ENCODE measurements around the gene DPEP2.
"Not testable (repeated sequence)": the region's sequence is repeated elsewhere in the genome, so short reads cannot be mapped to it uniquely, and the experiment has no call there.

DPEP2 gene, protein sequence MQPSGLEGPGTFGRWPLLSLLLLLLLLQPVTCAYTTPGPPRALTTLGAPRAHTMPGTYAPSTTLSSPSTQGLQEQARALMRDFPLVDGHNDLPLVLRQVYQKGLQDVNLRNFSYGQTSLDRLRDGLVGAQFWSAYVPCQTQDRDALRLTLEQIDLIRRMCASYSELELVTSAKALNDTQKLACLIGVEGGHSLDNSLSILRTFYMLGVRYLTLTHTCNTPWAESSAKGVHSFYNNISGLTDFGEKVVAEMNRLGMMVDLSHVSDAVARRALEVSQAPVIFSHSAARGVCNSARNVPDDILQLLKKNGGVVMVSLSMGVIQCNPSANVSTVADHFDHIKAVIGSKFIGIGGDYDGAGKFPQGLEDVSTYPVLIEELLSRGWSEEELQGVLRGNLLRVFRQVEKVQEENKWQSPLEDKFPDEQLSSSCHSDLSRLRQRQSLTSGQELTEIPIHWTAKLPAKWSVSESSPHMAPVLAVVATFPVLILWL

DNA sequence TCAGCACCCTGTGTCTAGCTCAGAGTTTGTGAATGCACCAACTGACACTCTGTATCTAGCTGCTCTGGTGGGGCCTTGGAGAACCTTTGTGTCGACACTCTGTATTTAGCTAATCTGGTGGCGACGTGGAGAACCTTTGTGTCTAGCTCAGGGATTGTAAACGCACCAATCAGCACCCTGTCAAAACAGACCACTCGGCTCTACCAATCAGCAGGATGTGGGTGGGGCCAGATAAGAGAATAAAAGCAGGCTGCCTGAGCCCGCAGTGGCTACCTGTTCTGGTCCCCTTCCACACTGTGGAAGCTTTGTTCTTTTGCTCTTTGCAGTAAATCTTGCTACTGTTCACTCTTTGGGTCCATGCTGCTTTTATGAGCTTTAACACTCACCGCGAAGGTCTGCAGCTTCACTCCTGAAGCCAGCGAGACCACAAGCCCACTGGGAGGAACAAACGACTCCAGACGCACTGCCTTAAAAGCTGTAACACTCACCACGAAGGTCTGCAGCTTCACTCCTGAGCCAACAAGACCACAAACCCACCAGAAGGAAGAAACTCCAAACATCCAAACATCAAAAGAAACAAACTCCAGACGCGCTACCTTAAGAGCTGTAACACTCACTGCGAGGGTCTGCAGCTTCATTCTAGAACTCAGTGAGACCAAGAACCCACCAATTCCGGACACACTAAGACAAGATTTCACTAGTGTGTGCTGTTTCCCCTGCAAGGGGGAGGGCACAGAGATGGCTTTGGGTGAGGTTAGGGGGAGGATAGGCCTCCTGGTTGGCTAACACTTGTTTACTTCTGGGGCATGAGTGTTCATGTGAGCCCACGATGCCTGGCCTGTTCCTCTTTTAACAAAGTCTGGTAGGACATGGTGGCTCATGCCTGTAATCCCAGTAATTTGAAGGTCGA, at the start of gene DPEP2:
TSS of gene DPEP2 (minus strand) at position 706 of the 910 bp plus-strand sequence. CDS start 6,272 bp downstream, outside the sequence.
- peak; percentile 39 to 59 for DNase-seq

DNA sequence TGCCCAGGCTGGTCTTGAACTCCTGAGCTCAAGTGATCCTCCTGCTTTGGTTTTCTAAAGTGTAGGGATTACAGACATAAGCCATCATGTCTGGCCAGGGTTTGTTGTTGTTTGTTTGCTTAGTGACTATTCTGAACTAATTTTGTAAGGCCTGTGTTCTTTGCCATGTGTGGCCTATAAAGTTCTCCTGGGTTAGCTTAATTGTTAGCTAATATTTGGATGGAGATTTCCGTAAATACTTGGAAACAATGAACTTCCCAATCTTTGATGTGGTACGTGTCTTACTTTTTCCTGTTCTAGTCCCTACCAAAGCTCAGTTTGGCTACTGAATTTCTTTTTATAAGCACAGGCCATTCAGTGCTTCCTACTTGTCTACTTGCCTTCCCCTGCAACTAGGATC, 48.7 kb upstream of the DPEP2 start:
- DNase-seq: no peak

DNA sequence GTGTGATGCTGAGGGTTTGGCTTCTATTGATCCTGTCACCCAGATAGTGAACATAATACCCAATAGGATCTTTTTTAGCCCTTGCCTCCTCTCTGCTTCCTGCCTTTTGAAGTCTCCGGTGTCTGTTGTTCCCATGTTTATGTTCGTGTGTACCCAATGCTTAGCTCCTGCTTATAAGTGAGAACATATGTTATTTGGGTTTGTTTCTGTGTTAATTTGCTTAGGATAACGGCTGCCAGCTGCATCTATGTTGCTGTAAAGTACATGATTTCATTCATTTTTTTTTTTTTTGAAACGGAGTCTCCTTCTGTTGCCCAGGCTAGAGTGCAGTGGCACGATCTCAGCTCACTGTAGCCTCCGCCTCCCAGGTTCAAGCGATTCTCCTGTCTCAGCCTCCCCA, 46.8 kb upstream of the DPEP2 start:
- DNase-seq: no peak

DNA sequence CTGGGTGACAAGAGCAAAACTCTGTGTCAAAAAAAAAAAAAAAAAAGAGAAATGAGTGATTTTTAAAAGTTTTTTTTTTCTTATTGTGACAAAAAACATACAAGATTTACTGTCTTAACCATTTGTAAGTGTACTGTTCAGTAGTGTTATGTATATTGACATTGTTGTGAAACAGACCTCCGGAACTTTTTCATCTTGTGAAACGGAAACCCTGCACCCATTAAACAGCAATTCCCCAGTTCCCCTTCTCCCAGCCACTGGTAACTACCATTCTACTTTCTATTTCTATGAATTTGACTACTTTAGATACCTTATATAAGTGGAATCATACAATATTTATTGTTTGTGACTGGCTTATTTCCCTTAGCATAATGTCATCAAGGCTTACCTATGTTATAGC, 42.5 kb upstream of the DPEP2 start:
- DNase-seq: no peak

DNA sequence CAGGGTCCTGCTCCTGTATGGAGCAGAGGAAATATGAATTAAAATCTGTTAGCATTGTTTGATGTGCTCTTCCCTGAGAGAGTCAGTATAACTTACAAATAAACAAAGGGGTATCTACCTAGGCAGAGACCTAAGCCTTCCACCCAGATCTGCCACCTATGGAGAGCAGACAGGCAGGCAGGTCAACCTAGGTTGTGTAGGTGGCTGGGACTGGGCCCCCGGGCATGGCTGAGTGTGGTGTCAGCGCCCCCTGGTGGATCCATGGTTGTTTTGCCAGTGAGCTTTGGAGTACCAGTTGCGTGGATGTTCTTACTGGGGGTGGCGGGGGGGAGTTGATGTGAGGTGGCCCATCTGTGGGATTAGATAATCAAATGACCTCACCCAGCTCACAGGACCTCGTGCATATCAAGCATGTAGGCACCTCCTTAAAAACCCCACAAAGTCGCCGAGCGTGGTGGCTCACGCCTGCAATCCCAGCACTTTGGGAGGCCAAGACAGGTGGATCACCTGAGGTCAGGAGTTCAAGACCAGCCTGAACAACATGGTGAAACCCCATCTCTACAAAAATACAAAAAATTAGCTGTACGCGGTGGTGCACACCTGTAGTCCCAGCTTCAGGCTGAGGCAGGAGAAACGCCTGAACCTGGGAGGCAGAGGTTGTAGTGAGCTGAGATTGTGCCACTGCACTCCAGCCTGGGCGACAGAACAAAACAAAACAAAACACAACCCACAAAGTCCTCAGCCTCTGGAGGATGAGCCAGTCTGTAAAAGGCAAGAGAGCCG, 41.4 kb upstream of the DPEP2 start:
- peak; percentile 62 to 78 for DNase-seq

DNA sequence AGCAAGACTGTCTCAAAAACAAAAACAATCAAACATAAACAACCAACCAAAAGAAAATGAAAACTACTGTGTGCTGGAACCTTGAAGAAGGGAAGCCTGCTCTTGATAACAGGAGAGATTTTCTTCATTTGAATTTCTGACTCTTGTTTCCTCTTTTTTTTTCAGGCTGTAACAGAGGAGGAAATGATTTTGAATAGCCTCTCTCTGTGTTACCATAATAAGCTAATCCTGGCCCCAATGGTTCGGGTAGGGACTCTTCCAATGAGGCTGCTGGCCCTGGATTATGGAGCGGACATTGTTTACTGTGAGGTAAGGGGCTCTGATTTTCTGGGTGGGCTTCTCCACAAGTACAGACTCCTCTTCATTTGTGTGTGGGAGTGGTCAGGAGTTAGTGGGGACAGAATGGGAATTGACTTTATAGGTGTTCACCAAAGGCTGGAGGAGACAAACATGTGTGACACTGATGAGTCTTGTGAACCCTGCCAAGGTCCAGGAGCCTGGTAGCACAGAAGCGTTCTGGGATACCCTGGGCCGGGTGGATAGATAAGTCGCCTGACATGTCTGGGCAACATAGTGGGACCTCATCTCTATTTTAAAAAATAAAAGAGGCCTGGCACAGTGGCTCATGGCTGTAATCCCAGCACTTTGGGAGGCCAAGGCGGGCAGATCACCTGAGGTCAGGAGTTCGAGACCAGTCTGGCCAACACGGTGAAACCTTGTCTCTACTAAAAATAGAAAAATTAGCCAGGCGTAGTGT, 38.7 kb upstream of the DPEP2 start:
- peak in 1 of 2 experiments; percentile 27 for DNase-seq

DNA sequence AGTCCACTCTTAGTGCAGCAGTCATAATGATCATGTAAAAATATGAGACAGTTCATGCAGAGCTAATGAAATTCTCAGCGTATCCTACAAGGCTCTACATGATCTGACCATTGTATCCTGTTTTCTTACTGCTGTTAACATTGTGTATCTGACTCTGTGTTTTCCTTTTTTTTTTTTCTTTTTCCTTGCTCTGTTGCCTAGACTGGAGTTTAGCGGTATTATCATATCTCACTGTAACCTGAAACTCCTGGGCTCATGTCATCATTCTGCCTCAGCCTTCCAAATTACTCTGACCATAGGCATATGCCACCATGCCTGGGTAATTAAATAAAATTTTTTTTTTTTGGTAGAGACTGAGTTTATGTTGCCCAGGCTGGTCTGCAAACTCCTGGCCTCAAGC, 35.9 kb upstream of the DPEP2 start:
- DNase-seq: no peak

DNA sequence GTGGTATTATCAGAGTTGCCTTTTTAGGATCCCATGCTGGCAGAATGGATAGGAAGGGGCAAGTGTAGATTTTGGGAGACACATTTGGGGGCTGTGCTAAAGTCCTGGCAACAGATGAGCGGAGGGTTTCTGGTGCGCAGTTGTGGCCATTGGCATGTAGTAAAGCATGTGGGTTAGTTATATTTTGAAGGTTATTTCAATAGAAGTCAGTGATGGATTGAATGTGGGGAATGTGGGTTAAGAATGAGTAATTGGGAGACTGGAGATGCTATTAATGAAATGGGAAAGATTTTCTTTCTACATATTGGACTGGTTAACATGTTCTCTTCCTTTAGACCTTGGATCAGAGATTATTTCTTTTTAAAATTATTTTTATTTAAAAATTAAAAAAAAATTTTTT, 33.8 kb upstream of the DPEP2 start:
- DNase-seq: no peak

DNA sequence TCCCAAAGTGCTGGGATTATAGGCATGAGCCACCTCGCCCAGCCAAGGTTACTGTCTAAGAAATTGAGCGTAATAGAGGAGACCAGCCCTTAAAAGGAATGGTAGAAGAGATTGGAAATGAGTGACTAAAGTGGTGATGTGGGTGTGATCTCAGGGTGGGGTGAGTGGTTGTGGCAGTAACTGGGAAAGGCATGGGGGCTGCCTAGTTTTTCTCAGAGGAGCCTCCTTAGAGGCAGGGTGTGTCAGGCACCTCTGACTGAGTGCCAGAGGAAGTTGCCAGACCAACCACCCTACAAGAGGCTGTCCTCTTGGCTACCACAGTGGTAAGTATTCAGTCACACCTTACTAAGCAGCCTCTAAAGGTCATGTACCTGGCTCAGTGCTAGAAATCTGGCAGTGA, 32.7 kb upstream of the DPEP2 start:
- no peak for DNase-seq

DNA sequence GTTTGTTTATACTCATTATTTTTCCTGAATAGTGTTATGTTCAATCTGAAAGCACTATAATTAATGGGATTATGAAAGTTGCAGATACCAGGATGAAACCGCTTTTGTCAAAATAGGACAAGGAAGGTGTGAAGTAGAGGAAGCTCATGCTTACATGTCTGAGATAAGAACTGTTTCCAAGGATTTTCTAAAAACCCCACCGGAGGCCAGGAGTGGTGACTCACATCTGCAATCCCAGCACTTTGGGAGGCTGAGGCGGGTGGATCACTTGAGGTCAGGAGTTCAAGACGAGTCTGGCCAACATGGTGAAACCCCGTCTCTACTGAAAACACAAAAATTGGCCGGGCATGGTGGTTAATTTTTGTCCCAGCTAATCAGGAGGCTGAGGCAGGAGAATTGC, 30.8 kb upstream of the DPEP2 start:
- DNase-seq: not testable (repeated sequence)

DNA sequence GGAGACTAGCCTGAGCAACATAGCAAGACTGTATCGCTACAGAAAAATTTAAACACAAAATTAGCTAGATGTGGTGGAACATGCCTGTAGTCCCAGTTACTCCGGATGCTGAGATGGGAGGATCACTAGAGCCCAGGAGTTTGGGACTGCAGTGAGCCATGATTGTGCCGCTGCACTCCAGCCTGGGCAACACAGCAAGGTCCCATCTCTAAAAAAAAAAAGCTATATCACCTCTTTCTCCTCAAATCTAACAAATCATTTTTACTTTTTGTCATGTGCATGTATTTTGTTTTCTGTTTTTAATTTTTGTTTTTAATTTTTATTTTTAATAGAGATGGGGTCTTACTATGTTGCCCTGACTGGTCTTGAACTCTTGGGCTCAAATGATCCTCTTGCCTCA, 29.7 kb upstream of the DPEP2 start:
- no peak for DNase-seq

DNA sequence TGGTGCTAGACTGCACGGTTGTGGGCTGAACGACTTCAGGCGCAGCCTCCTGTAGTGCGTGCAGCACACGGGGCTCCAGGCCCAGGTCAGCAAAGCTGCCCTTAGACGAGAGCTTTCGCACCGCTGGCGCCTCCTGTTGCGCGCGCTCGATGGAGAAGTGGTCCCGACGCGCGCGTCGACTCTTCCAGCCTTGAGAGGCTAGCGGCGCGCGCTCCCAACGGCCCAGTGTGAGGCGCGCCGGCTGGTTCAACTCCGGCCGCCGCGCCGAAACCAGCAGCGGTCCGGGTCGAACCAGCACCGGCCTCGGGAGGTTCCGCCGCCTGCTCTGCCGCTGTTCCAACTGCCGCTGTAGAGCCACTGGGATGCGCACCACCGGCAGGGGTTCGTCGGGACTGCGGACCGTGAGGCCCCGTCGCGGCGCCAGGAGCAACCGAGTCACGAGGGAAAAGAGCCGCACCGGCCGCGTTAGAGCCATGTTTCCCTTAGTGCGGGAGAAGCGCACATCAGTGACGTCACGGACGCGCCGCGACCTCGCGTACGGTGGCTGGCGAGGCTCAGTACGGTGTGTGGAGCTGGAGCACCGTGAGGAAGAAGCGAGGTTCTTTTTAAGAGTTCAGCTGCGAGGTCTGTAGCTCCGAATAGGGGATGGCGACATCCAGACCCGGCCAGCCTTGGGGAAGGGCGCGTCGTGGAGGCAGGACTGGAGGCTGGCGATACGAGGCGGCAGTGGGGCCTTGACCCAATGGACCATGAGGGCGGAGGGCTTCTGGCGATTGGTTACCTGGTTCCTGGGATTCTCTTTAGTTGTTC, 23.6 kb upstream of the DPEP2 start, which contains the start of the genes DDX28 and DUS2:
TSS of gene DDX28 (minus strand) at position 505 of the 810 bp plus-strand sequence. CDS start at position 475, 30 bp downstream.
TSS of gene DUS2 (plus strand) at position 557 of the 810 bp plus-strand sequence. CDS start 14,740 bp downstream, outside the sequence.
- DNase-seq: peak; percentile 80 to 85

DNA sequence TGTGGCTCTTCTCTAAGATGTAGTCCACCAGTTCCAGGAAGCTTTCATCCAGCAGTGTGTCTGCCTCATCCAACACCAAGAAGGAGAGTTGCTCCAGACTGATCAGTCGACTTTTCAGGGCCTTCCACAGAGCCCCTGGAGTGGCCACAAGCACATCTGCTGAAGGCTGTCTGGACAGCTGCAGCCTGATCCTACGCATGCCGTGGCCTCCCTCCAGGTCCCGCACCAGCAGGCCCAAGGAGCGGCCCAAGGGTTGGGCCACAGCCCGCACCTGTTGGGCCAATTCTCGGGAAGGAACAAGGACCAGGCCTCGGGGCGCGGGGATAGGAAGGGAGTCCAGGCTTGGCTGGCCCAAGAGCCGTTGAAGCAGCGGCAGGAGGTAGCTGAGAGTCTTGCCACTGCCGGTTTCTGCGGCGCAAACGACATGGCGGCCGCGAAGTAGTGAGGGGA, 23.0 kb upstream of the DPEP2 start:
- DNase-seq: no peak

DNA sequence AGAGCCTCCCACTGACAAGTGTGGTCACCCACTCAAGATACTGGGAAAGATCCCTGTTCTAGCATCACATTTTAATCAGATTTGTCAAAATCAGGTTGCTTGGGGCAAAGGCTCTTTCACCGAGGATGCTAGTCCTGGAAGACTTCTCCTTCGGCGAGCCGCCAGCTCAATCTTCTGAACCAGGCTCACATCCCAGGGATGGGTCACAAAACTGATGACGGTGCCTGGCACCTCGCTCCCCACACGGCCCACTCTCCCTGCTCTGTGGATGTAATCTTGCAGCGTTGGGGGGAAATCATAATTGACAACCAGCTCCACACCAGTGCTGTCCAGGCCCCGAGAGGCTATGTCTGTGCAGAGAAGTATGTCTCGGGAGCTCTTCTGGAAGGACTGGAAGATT, 22.2 kb upstream of the DPEP2 start:
- DNase-seq: no peak

DNA sequence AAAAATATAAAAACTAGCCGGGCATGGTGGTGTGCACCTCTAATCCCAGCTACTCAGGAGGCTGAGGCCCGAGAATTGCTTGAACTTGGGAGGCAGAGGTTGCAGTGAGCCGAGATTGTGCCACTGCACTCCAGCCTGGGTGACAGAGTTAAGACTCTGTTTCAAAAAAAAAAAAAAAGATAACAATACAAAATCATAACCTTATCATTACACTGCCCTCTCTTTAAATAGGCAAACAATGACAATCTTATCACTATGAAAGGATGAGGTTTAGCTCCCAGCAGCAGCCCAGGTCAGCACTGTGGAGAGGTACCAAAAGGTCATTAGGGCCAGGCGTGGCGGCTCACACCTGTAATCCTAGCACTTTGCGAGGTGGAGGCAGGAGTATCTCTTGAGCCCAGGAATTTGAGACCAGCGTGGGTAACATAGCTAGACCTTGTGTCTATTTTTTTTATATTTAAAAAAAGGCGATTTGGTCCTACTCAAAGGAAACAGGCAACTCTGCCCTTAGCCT, 19.9 kb upstream of the DPEP2 start:
- DNase-seq: no peak

DNA sequence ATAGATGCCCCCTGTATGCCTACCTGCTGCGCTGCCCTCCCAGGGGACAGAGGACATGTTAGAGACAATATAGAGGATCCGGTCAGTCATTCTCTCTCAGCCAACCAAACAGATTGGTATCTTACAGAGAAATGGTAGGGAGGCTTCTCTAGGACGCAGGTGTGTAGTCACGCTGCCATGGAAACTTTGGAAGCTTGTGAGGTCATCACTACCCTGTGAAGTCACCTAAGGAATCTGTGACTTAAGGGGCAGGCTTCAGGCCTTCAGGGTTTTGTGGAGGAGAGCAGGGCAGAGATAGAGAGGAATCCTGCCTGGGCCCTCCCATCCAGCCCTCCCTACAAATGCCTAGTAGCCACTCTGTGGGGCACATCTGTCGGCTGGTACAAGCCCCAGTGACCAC, 16.4 kb upstream of the DPEP2 start, which contains the start of gene DPEP2NB:
TSS of gene DPEP2NB (minus strand) at position 231 of the 400 bp plus-strand sequence. CDS start at position 90, 141 bp downstream.
- DNase-seq: no peak

DNA sequence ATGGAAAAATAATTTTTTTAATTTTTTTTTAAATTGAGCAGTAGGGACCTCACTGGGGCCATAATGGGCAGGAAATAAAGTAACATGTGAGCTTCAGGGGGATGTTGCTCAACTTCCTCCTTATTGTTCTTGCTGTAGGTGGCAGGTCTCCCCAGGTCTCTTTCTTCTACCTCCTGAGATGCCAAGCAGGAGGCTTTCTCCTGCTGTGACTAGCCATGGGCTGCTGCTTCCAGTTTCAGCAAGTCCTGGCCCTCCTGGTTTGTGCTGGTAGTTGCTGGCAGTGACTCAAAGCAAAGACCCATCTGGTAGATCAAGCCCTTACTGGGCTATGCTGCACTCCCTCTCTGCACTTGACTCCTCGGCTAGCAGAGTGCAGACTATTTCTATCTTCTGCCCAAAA, 14.2 kb upstream of the DPEP2 start:
- DNase-seq: peak; percentile 51 to 65

DNA sequence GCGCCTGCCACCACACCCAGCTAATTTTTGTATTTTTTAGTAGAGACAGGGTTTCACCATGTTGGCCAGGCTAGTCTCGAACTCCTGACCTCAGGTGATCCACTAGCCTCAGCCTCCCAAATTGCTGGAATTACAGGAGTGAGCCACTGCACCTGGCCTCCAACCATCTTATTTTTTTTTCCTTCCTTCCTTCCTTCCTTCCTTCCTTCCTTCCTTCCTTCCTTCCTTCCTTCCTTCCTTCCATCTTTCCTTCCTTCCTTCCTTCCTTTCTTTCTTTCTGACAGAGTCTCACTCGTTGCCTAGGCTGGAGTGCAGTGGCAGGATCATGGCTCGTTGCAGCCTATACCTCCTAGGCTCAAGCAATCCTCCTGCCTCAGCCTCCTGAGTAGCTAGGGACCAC, 10.6 kb upstream of the DPEP2 start:
- DNase-seq: not testable (repeated sequence)

DNA sequence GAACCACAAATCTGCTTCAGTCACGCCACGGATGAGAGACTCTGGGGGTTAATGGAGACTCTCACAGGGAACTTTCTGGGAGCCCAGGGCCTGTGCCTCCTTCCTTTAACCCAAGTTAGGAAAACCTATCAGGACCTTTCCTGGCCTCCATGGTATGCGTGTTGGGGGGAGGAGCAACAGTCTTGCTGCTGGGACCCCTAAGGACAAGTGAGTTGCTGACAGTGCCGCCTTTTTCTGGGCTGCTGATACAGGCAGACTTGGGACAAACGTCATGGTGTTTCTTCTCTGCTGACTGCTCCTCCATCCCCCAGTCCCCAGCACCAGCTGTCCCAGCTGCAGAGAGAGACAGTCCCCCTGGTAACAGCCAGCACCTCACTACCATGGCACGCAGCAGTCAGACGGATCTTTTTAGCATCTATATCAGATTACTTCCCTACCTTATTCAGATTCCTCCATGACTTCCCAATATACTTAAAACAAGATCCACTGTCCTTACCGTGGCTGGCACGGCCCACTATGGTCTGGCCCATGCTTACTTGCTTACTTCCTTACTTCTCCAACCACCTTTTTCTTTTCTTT, 10.0 kb upstream of the DPEP2 start:
- DNase-seq: no peak

DNA sequence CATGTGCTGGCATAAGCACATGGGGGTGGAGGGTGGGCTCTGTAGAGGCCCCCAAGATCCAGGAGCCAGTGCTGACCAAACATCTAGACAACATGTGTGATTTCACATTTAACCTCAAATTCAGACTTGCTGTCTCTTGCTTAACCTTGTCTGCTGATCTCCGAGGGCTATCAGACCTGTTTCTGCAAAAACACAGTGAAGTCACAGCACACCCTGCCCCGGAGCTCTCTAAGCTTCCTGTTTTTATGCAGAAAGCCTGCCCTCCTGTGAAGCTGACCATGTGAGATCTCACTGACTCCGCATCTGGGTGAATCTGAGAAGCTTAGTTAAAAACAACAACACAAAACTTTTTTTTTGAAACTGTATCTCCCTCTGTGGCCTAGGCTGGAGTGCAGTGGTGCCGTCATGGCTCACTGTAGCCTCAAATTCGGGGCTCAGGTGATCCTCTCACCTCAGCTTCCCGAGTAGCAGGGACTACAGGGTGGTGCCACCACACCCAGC, 6.6 kb upstream of the DPEP2 start:
- peak; percentile 69 to 72 for DNase-seq

Measured in Kasumi-1 (cell line).